Tibial nerve (tissue), 4 donors: ENCODE results near the gene ITK.

Experiments used
- EP300 ChIP-seq, 2 donors: sonication (generic); formaldehyde crosslinking; IDR thresholded peaks; one replicate each; pipeline ENCODE4 v1.6.1; 2017; ENCODE audit warnings: antibody characterized with exemption in 2 of 2, mild to moderate bottlenecking in 1 of 2
- POLR2A ChIP-seq, 2 donors: fragments of 450-650 bp; IDR thresholded peaks; one replicate each; pipeline ENCODE4 v1.6.1; 2017; ENCODE audit warnings: antibody characterized with exemption in 2 of 2, mild to moderate bottlenecking in 2 of 2, moderate library complexity in 2 of 2
- TF ChIP-seq, protein P1 (sequence below), 5 experiments: fragments of 200-600 bp in 3 of 5; fragments of 450-650 bp in 2 of 5; sonication (generic) in 3 of 5; IDR thresholded peaks; one replicate each; pipeline ENCODE4 v1.5.1; 2016 to 2019; ENCODE audit warnings: antibody characterized with exemption in 5 of 5, mild to moderate bottlenecking in 3 of 5, moderate library complexity in 2 of 5

DNA sequence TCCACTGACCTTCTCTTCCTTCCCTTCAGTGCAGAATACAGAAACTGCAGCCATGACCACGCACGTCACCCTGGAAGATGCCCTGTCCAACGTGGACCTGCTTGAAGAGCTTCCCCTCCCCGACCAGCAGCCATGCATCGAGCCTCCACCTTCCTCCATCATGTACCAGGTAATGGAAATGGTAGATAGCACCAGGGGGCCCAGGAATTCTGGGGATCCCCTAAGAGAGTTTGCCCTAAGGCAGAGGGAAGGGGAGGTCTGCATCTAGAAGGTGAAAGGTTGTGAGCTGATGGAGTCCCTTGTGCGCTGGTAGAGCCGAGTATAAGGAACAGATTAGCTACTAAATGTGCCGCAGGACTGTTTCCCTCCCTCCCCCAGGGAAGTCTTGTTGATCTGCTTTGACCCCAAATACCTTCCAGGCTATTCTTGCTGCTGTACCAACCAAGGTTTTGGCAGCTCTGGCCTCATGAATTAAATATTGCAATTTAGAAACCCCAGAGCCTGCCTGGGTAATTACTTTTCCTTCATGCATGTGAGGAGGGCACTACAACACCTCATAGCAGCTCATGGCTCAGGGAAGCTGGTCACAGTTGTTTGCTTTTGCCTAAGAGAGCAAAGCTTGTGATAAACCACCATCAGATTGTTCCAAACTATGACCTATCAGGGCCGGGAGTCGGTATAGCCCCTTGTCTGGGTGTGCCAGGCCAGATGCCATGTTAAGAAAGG lies 104.8 kb downstream of the ITK start:
- TF ChIP-seq, protein P1, sequence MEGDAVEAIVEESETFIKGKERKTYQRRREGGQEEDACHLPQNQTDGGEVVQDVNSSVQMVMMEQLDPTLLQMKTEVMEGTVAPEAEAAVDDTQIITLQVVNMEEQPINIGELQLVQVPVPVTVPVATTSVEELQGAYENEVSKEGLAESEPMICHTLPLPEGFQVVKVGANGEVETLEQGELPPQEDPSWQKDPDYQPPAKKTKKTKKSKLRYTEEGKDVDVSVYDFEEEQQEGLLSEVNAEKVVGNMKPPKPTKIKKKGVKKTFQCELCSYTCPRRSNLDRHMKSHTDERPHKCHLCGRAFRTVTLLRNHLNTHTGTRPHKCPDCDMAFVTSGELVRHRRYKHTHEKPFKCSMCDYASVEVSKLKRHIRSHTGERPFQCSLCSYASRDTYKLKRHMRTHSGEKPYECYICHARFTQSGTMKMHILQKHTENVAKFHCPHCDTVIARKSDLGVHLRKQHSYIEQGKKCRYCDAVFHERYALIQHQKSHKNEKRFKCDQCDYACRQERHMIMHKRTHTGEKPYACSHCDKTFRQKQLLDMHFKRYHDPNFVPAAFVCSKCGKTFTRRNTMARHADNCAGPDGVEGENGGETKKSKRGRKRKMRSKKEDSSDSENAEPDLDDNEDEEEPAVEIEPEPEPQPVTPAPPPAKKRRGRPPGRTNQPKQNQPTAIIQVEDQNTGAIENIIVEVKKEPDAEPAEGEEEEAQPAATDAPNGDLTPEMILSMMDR (IDR thresholded peaks at IDR 0.05), result no peak
- TF ChIP-seq POLR2A (IDR thresholded peaks at IDR 0.05), result no peak
- no peak for TF ChIP-seq EP300 (IDR thresholded peaks at IDR 0.05)
